T47D (cell line): Measurements from ENCODE around the gene RMI2.

Experiments used
- DNase-seq, 2 experiments: peaks; one replicate each; pipeline versions ENCODE4 v3.0.0 to v3.0.0-alpha.2; 2011 to 2012; ENCODE audit warnings: low read depth in 1 of 2, low spot score in 1 of 2
- JUND ChIP-seq: IDR thresholded peaks from 2 replicates; pipeline ENCODE4 v1.6.1; 2012; ENCODE audit warnings: low read depth
- in situ Hi-C: cut with HindIII; loops from 2 replicates; pipeline ENCODE4 v1.10.0; 2016; ENCODE audit warnings: low sequenced_read_pairs, low pct_unique_long_range_greater_than_20kb

RMI2 gene

DNA sequence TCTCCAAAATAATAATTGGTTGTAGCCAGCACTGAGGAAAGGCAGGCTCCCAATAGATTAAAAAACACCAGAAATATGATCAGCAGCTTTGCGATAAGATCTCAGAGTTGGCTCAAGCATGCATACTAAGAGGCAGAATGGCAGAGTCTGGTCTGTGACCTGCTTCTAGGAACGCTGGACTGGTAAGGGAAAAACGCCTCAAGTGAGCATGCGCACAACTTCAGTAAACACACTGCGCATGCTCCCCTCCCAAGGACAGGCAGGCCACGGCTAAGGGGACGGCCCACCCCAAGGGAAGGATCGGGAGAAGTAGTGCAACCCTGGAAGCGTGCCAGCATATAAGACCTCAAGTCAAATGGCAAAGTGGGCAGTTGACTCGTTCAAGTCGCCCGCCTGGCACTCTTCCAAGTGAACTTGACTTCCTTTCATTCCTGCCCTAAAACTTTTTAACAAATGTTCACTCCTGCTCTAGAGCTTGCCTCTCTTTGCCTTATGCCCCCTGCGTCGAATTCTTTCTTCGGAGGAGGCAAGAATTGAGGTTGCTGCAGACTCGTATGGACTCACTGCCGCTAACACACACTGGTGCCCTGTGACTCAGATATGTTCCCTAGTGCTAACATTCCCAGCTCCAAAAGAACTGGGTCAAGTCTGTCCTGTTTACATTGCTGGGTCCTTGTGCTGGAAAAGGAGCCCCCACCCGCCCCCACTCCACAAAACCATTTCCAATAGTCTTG lies 41.7 kb upstream of the RMI2 start:
- no peak for TF ChIP-seq JUND
- DNase-seq = peak; percentile 60 to 91
- in situ Hi-C loops = no loop called here

DNA sequence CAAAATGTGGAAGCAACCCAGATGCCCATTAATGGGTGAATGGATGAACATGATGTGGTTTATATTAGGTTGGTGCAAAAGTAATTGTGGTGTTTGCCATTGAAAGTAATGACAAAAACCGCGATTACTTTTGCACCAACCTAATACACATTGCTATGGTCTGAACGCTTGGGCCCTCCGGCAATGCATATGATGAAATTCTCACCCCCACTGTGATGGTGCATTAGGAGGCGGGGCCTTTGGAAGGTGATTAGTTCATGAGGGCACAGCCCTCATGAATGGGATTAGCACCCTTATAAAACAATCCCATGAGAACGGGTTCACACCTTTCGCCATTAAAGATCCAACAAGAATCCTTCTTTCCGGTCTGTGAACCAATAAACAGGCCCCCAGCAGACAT lies 38.9 kb upstream of the RMI2 start:
- no peak for TF ChIP-seq JUND
- DNase-seq = no peak
- in situ Hi-C loops = no loop called here

- no peak for TF ChIP-seq JUND
- DNase-seq = no peak
Observed at GRCh38 chr16:11306997-11307638, 38.1 kb upstream of the RMI2 start.

GRCh38 chr16:11307639-11308492 lies 37.4 kb upstream of the RMI2 start:
- no peak for DNase-seq
- no peak for TF ChIP-seq JUND
- in situ Hi-C loops = no loop called here

More at GRCh38 chr16:11306997-11307638, 38.1 kb upstream of the RMI2 start:
- in situ Hi-C loops = no loop called here

GRCh38 chr16:11308493-11309283 lies 36.6 kb upstream of the RMI2 start:
- in situ Hi-C loops = no loop called here
- no peak for TF ChIP-seq JUND
- DNase-seq = no peak

- TF ChIP-seq JUND = no peak
- DNase-seq = no peak
- in situ Hi-C loops = no loop called here
Observed at GRCh38 chr16:11309895-11310633, 35.2 kb upstream of the RMI2 start.

DNA sequence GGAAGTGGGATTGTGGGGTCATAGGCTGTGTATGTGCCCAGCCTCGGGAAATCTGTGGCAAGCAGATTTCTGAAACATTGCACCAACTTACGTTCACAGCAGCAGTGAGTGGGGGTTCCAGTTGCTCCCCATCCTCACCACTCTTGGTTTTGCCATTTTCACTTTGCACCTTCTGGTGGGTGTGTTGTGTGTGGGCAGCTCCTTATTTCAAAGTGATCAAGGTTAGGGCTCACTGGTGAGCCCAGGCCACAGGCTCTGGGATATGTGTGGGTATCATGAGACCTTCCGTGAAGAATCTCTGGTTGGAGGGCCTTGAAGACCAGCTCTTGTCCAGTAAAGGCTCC lies 34.7 kb upstream of the RMI2 start:
- TF ChIP-seq JUND = no peak
- in situ Hi-C loops = no loop called here
- DNase-seq = no peak

DNA sequence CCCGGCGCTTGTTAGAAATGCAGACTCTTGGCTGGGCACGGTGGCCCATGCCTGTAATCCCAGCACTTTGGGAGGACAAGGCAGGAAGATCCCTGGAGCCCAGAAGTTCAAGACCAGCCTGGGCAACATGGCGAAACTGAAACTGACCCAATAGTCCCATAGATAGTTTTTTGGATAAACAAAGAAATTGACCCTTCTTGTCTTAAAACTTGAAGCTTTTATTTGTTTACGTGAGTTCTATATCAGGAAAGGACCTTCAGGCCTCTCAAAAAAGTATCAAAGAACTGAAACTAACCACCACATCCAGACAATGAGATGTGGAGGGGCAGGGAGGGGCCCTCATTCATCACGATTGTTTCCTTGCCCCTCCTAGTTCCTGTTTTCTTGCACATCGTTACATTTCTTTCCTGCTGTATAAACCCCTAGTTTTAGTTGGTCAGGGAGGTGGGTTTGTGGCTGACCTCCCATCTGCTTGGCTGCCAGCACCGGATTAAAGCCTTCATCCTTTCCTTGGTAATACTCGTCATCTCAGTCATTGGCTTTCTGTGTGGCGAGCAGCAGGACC lies 34.2 kb upstream of the RMI2 start:
- in situ Hi-C loops = no loop called here
- no peak for TF ChIP-seq JUND

DNA sequence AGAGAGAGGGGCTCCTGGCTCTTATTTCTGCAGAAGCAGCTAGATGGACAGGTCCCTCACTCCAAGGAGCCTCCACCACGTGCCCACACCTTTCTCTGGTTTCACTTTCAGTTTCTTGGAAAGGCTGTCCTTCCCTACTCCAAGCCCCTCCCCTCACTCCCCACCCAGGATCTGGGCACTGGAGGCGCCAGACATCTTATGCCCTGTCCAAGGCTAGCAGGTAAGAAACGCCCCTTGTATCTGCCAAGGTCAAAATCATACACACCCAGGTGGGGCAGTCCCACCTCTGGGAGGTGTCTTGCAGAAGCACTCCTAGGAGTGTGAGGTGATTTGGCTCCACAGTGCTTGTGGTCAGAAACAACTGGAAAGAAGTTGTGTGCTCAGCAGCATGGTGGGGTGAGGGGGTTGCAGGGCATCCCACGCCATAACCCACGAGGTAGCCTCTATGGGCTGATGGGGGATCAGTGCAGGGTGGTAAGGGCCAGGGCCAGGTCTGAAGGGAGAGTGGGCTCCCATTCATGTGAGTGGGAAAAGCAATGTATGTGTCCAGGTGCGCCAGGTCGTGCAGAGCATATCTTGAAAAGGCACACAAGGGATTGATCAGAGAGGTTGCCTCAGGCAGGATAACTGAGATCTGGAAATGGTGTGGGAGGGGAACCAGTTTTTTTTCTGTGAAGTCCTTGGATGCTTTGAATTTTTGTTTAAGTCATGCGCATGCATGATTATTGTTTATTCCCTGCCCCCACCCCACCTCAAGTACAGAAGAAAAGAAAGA lies 32.4 kb upstream of the RMI2 start:
- peak; percentile 60 to 81 for DNase-seq
- TF ChIP-seq JUND = no peak
- in situ Hi-C loops = no loop called here

More for the DNA sequence above, 34.2 kb upstream of the RMI2 start:
- DNase-seq = no peak

GRCh38 chr16:11313493-11314308 lies 31.6 kb upstream of the RMI2 start:
- DNase-seq = no peak
- in situ Hi-C loops = no loop called here
- TF ChIP-seq JUND = no peak
